ENCODE results near the gene LCORL.

The LCORL gene

GRCh38 chr4:18020145-18020670, 1.3 kb downstream of the LCORL start:
- TF ChIP-seq ZBTB7A (IDR thresholded peaks at IDR 0.05; ENCODE audit: low read depth): no peak
- no peak for TF ChIP-seq NFIC (IDR thresholded peaks at IDR 0.05)
- TF ChIP-seq FOXM1 (IDR thresholded peaks at IDR 0.05; ENCODE audit: borderline replicate concordance, low read depth): no peak
- TF ChIP-seq REST (IDR thresholded peaks at IDR 0.05; ENCODE audit: low read depth): no peak
- TF ChIP-seq YY1 (IDR thresholded peaks at IDR 0.05; ENCODE audit: low read depth): no peak
- TF ChIP-seq TCF12 (IDR thresholded peaks at IDR 0.05; ENCODE audit: low read depth): no peak
- TF ChIP-seq EGR1 (IDR thresholded peaks at IDR 0.05): no peak
- no peak for TF ChIP-seq TAF1 (IDR thresholded peaks at IDR 0.05; ENCODE audit: low read depth)
- no peak for TF ChIP-seq TEAD4 (IDR thresholded peaks at IDR 0.05)
- no peak for TF ChIP-seq EP300 (IDR thresholded peaks at IDR 0.05; ENCODE audit: borderline replicate concordance)
- no peak for TF ChIP-seq MAX (IDR thresholded peaks at IDR 0.05)
- no peak for TF ChIP-seq CREB1 (IDR thresholded peaks at IDR 0.05; ENCODE audit: low read depth)

GRCh38 chr4:18014269-18014668, 7.3 kb downstream of the LCORL start:
- TF ChIP-seq MAX (IDR thresholded peaks at IDR 0.05): no peak
- TF ChIP-seq TAF1 (IDR thresholded peaks at IDR 0.05; ENCODE audit: low read depth): no peak
- no peak for TF ChIP-seq CEBPB (IDR thresholded peaks at IDR 0.05)
- no peak for TF ChIP-seq RAD21 (IDR thresholded peaks at IDR 0.05; ENCODE audit: low read depth)

- TF ChIP-seq EP300 (IDR thresholded peaks at IDR 0.05; ENCODE audit: borderline replicate concordance): no peak
- TF ChIP-seq TAF1 (IDR thresholded peaks at IDR 0.05; ENCODE audit: low read depth): no peak
- no peak for TF ChIP-seq CREB1 (IDR thresholded peaks at IDR 0.05; ENCODE audit: low read depth)
- no peak for TF ChIP-seq REST (IDR thresholded peaks at IDR 0.05; ENCODE audit: low read depth)
Measured at GRCh38 chr4:18012807-18013462, 8.6 kb downstream of the LCORL start.

- no peak for TF ChIP-seq RAD21 (IDR thresholded peaks at IDR 0.05; ENCODE audit: low read depth)
- no peak for TF ChIP-seq NFIC (IDR thresholded peaks at IDR 0.05)
- no peak for TF ChIP-seq FOXM1 (IDR thresholded peaks at IDR 0.05; ENCODE audit: borderline replicate concordance, low read depth)
- no peak for TF ChIP-seq REST (IDR thresholded peaks at IDR 0.05; ENCODE audit: low read depth)
- TF ChIP-seq CREB1 (IDR thresholded peaks at IDR 0.05; ENCODE audit: low read depth): no peak
- TF ChIP-seq ZBTB7A (IDR thresholded peaks at IDR 0.05; ENCODE audit: low read depth): no peak
- TF ChIP-seq TEAD4 (IDR thresholded peaks at IDR 0.05): no peak
- no peak for TF ChIP-seq YY1 (IDR thresholded peaks at IDR 0.05; ENCODE audit: low read depth)
Measured at GRCh38 chr4:18012134-18012806, 9.3 kb downstream of the LCORL start.

- TF ChIP-seq CREB1 (IDR thresholded peaks at IDR 0.05; ENCODE audit: low read depth) (no peak), REST (IDR thresholded peaks at IDR 0.05; ENCODE audit: low read depth) (no peak), MAX (IDR thresholded peaks at IDR 0.05) (no peak), EGR1 (IDR thresholded peaks at IDR 0.05) (no peak), TAF1 (IDR thresholded peaks at IDR 0.05; ENCODE audit: low read depth) (no peak)
Measured at GRCh38 chr4:18007625-18008024, 13.9 kb downstream of the LCORL start.

Measured in Ishikawa (cell line).